GM19099 (cell line): ENCODE results near the gene GCK.

Experiments
- POLR2A ChIP-seq: IDR thresholded peaks from 3 replicates; pipeline ENCODE4 v1.6.1; 2011; ENCODE audit warnings: low read depth; ENCODE audit not compliant: insufficient read length; ENCODE audit errors: extremely low read depth

The GCK gene

DNA sequence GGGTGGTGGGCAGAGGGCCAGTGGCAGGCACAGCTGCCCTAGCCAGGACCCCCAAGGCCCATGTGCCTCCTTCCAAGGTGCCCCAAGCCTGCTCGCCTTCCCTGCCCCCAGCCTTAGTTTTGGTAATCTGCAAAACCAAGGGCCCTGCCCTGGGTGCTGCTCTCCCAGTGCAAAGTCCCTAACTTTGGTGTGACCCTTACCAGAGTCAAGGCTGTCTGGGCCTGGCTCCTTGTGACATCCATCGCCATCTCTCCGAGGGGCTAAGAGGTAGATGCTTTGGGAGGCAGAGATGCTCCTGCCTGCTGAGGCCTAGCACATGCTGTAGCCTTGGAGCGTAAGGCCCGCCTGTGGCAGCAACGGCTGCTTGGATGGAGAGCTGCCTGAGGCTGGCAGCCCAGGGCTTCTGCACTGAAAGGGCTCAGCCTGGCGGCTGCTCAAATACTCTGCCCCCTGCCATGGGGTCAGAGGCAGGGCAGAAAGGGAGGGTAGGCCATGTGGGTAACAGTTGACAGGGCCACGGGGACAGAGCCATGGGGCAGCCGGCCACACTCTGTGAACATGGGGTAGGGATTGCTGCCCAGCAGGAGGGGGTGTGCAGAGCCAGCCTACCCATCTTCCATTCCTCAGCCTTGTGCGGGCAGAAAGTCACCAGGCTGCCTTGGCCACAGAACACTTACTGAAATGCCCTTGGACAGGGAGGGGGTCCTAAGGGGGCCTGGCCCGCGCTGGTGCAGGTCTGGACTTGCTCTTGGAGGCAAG is 30.2 kb downstream of the GCK start:
- TF ChIP-seq POLR2A: no peak

DNA sequence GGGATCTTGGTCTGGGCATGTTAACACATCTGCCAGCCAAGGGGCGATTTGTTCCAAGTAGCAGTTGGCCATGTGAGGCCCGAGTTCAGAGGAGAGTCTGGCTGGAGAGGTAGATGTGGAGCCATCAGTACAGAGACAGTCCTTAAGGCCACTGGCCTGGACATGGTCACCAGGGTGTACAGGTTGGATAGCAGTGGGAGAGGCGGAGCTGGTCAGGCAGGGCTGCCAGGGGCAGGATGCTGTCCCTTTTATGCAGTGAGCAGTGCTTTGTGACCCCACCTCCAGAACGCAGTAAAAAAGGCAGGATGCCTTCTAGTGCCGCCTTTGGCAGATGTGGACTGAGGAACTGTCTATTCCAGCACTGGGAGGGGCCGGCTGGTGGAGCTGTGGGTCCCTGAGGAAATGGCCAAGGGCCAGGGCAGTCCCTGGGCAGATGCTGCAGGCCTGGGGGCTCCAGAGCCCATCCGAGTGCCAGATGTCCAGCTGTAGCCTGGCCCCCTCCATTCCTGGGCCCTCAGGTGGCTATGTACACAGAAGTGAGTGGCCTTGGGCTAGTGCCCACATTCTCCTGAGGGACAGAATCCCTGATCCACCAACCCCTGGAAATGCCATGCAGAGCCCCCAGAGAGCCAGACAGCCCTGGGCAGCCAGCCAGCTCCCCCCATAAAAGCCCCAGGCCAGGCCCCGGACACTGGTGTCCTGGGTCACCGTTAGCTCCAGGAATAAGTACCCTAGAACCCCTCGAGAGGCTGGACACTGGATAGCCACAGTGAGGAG is 31.0 kb downstream of the GCK start:
- TF ChIP-seq POLR2A: no peak

DNA sequence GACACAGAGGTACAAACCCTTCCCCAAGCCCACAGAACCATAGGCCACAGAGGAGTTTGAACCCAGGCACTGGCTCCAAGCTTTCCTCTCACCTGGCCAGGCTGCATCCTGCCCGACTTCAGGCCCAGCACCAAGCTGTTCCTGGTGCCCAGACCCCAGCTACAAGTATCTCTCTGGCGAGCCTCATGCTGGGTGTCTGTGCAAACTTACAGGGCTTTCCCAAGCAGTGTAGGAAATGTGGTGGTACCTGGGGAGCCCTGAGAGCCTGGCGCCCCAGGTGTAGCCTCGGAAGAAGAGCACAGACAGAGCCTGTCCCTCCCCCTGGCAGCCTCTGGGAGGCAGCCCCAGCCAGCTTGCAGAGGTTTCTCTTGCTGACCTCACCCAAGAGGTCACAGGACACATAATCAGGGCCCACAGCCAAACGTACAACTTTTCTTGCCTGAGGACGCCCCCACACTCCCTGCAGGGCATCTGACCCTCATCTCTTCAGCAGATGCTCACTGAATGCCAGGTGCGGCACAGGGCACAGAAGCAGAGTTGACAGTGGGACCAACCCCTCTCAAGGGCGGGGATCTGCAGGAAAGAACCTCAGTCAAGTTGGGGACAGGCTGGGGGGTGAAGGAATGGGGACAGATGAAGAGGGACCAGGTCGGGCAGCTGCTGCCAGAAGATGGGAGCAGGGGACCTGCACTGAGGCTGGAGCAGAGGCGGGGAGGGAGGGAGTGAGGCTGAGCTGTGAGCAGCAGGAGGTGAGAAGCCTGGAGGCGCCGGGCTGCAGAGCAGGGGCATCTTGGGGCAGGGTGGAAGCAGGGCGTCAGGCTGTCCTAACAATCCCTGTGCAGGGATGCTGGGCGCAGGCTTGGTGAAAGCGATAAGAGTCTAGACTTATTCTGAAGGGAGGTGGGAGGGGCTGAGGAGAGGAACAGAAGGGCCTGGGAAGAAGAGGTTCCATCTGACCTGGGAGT is 31.8 kb downstream of the GCK start:
- TF ChIP-seq POLR2A: no peak

DNA sequence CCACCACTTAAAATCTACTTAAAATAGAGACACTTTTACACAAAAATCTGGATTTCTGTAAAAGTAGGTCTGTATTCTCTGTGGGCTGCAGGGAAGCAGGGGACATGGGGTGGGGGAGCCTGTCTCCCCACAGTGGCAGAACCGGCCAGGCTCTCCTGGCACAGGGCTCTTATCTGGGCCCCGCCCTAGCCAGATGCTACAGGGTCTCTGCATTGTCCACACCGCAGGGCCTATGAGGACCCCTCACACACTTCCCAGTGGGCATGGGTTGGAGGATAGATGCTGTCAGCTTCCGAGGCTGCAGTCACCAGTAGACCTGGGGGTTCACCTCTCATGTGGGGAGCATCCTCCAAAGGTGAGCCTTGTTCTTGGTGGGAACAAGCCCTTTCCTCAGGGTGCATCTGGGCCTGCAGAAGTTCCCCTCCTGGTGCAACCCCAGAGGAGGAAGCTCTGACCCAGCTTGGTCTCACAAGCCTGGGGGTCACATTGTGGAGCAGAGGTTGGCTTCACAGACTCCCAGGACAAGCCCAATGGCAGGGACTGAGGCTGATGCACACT is 32.7 kb downstream of the GCK start:
- TF ChIP-seq POLR2A: no peak

DNA sequence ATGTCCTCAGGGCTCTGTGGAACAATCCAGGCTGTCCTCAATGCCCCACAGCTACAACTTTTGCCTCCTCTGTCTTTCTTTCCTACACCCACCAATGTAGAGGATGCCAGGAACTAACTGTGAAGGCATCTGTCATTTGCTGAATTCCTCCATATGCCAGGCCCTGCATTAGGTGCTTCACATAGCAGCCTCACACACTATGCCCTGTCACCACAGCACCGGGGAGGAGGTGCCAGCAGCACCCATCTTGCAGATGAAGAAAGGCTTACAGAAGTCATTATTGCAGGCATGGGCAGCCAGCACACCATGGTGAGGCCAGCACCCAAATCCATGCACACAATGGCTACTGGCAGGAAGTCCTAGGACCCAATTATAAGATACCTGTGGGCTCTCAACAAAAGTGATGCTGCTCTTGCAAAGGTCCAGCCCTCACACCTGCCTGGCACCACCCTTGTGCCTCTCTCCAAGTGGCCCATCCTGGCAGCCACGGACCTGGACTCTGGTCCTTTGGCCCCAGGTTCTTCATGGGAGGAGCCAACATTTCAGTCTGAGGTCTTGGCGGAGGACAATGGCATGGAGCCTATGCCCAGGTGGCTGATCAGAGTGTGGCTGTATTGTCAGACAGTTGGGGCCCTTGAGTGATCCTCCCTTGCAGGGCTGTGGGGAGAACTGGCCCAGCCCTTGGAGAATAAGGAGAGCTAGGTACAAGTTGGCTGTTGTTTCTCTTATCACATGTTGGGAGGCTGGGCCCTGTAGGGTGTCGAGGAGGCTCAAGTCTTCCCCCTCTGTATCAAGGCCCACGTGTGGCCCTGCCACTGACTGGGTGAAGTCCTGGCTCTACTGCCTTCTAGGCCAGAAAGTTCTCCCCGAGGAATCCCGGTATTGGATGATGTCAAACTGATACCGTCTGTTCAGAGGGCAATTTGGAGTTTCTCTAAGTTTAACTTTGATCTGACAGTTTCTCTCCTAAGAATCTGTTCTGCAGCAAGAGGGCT is 33.8 kb downstream of the GCK start:
- no peak for TF ChIP-seq POLR2A

DNA sequence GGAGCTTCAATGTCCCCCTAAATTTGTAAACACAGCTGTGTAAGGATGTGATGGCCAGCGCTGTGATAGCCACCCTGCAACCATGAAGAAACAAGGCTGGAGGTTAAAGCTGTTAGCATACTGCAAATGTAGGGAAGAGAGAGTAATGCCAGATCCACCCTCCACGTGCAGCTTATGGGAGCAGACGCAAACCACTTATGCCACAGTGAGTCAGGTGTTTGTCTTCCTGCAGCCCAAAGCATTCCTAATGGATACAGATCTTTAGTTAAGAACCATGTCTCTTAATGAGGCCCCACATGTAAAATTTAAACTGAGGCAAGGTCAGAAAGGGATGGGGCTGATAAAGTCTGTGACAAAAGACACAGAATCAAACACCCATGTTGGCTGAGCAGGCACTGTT is 34.5 kb downstream of the GCK start:
- TF ChIP-seq POLR2A: no peak

DNA sequence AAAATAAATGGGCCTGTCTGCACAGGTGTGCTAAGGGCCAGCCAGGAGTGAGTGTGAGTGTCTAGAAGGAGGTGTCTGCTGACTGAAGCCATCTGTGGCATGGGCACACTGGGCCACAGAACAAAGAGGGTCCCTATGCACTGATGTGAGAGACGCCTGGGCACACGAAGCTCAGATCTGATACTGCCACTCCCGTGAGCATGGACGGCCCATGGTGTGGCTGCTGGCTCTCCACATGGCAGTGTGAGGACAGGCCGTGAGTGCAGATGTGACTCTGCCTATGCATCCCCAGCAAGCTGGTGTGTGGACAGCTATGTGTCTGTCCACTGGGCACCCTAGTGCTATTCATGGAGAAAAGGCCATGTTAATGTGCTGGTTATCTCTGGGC is 35.3 kb downstream of the GCK start:
- no peak for TF ChIP-seq POLR2A

DNA sequence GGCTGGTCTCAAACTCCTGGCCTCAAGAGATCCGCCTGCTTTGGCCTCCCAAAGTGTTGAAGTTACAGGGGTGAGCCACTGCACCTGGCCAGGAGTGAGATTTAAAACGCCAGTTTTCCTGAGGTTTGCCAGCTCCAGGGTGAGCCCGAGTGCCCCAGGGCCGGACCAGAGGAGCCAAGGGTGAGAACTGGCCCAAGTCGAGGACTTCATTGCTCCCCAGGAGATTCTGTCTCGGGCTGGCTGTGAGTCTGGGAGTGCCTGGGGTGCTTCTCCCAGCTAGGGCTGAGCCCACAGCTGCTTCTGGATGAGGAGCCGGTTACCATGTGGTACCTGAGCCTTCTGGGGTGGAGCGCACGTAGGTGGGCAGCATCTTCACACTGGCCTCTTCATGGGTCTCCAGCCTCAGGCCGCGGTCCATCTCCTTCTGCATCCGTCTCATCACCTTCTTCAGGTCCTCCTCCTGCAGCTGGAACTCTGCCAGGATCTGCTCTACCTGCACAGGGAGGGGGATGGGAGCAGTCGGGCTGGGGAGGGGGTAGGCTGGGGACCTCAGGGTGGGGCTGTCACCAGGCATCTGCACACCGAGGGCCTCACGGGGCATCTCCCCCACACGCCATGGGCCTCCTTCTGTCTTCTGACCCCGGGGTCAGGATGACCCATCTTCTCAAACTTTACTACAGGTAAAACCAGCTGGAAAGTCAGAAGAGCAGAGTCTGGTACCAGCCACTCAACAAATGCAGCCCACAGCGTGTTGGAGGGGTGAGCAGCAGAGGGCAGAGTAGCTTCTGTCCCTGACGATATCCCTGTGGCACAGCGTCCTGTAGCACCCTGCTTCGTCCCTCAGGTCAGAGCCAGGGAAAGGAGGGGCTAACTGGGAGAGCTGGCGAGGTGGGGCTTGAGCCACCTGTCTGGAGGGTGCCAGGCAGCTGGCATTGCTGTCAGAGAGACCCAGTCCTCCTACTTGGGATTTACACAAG is 36.0 kb downstream of the GCK start:
- TF ChIP-seq POLR2A: no peak

DNA sequence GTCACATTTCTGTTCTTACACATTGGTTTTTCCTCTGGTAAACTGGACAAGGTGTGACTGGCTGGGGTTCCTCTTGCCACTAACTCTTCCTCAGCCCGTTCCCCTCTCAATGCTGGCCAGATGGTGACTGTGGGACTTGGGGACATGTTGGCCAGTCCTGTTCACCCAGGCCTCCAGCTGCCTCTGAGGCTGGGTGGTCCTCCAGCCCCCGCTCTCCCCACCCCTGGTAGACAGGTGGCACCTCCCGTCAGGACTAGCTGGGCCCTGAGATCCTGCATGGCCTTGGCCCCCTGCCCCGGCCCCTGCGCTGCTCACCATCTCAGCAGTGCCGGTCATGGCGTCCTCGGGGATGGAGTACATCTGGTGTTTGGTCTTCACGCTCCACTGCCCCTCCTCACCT is 37.3 kb downstream of the GCK start:
- TF ChIP-seq POLR2A: no peak

DNA sequence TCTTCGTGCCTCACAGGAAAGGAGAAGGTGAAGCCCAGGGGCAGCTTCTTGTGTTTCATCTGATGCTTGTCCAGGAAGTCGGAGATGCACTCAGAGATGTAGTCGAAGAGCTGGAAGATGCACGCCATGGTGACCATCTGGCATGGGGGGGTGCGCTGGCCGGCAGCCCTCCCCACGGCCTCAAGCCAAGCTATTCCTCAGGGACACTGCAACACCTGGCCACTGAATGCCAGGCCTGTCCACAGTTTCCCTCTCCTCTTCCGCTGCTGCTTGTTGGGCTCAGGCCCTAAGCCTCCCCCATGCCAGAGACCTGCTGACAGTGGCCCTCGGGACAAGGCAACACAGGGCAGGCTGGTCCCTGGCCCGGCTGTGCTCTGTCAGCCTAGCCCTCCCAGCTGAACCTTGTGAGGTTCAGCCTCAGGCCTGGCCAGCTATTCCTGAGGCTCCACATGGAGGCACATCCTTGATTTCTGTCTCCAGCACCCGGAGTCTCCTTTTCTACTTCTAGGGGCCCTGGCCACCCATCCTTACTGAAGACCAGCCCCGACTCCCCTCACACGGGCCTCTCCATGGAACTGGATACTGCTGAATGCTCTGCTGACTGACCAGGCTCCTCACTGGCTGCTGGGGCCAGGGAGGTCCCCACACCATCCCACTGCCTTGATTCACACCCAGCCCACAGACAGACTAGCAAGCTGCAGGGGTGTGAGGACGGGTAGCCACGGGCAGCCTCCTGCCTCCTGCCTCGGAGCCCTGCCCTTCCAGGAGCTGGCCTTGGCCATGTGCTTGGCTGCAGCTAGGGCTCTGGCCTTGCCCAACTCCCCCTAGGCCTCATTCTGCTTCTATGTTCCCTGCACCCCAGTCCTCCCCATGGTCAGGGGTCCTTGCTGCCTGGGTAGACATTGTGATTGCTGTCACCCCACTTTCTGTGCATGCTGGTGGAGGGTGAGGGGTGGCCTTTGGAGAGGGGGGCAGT is 38.0 kb downstream of the GCK start:
- TF ChIP-seq POLR2A: no peak

DNA sequence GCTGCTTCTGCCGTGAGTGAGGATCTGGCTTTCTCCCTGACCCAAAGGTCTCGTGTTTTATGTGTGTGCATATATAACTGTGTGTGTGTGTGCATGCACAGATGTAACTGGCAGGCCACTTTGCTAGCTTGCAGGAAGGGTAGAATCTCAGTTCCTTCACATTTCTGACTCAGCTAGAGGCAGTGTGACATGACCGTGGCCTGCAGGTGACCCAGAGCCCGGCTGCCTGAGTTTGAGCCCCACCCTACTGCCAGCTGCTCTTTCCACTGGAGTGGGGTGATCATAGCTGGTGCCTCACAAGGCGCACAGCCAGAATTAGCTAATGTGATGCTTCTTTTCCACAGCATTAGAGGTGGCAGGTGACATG is 38.8 kb downstream of the GCK start:
- TF ChIP-seq POLR2A: no peak
